SJSA1 (cell line): Measurements from ENCODE around the gene ABR. TPM values are rescaled to one million over a fixed set of nuclear protein-coding genes. Genes with fewer than 3 reads are reported as not detected.
"Not testable (repeated sequence)": the region's sequence is repeated elsewhere in the genome, so short reads cannot be mapped to it uniquely, and the experiment has no call there.

Experiments used
- DNase-seq, 2 experiments: peaks; one replicate each; pipeline ENCODE4 v3.0.0-alpha.2; 2015 to 2020; ENCODE audit warnings: low spot score in 2 of 2, low read depth in 1 of 2
- H3K27ac ChIP-seq: fragments of 250-450 bp; sonication (Bioruptor Pico); 2 replicates; pipeline ENCODE4 v1.5.1; 2020; ENCODE audit warnings: mild to moderate bottlenecking, moderate library complexity
- H3K27me3 ChIP-seq: fragments of 250-450 bp; sonication (Bioruptor Pico); replicated peaks from 2 replicates; pipeline ENCODE4 v1.5.1; 2020; ENCODE audit warnings: mild to moderate bottlenecking, moderate library complexity
- H3K36me3 ChIP-seq: fragments of 250-450 bp; sonication (Bioruptor Pico); 2 replicates; pipeline ENCODE4 v1.5.1; 2020; ENCODE audit warnings: mild to moderate bottlenecking
- H3K4me1 ChIP-seq: fragments of 250-450 bp; sonication (Bioruptor Pico); replicated peaks from 2 replicates; pipeline ENCODE4 v1.6.1; 2021; ENCODE audit warnings: mild to moderate bottlenecking
- H3K4me3 ChIP-seq: fragments of 250-450 bp; sonication (Bioruptor Pico); 2 replicates; pipeline ENCODE4 v1.5.1; 2020; ENCODE audit warnings: mild to moderate bottlenecking
- H3K9me3 ChIP-seq: fragments of 250-450 bp; sonication (Bioruptor Pico); replicated peaks from 2 replicates; pipeline ENCODE4 v1.5.1; 2020; ENCODE audit warnings: mild to moderate bottlenecking
- total RNA-seq: library from RNA; depleted of rRNA; stranded (reverse); fragments of >200 nt; shearing (Covaris generic); gene quantifications from 2 replicates; pipeline ENCODE4 v1.2.3, GENCODE V29; 2014

Gene ABR
- total RNA-seq, 1 experiment from 2014 or later: 16.7 TPM

GRCh38 chr17:1003972-1004768 lies 175.6 kb downstream of the ABR start:
- Histone ChIP-seq H3K4me1 (peaks cover 34% of the 10 kb centered on the region), H3K36me3 (peaks cover 75% of the 10 kb centered on the region), H3K27me3 (no peaks in the 10 kb centered on the region), H3K9me3 (no peaks in the 10 kb centered on the region), H3K27ac (no peak overlapping the region), H3K4me3 (no peak overlapping the region)
- DNase-seq: no peak

GRCh38 chr17:1003633-1003971 lies 176.2 kb downstream of the ABR start:
- no peaks in the 10 kb centered on the region for H3K9me3 ChIP-seq
- H3K27ac ChIP-seq: no peak overlapping the region
- H3K27me3 ChIP-seq: no peaks in the 10 kb centered on the region
- no peak overlapping the region for H3K4me3 ChIP-seq
- DNase-seq: no peak
- H3K36me3 ChIP-seq: peaks cover 80% of the 10 kb centered on the region
- H3K4me1 ChIP-seq: peaks cover 34% of the 10 kb centered on the region

GRCh38 chr17:1002771-1003555 lies 176.8 kb downstream of the ABR start:
- Histone ChIP-seq H3K36me3 (peaks cover 83% of the 10 kb centered on the region), H3K9me3 (no peaks in the 10 kb centered on the region), H3K27ac (no peak overlapping the region), H3K27me3 (no peaks in the 10 kb centered on the region), H3K4me3 (no peak overlapping the region), H3K4me1 (peaks cover 37% of the 10 kb centered on the region)
- DNase-seq: peak in 1 of 2 experiments; percentile 34

- Histone ChIP-seq H3K4me1 (peaks cover 40% of the 10 kb centered on the region), H3K27me3 (no peaks in the 10 kb centered on the region), H3K4me3 (no peak overlapping the region), H3K27ac (no peak overlapping the region), H3K9me3 (no peaks in the 10 kb centered on the region), H3K36me3 (peaks cover 77% of the 10 kb centered on the region)
- DNase-seq: no peak
These were observed 177.4 kb downstream of the ABR start for GRCh38 chr17:1002412-1002753.

- DNase-seq: peak in 1 of 2 experiments; percentile 87
- no peaks in the 10 kb centered on the region for H3K27me3 ChIP-seq
- peaks cover 40% of the 10 kb centered on the region for H3K4me1 ChIP-seq
- no peaks in the 10 kb centered on the region for H3K9me3 ChIP-seq
- H3K36me3 ChIP-seq: peaks cover 78% of the 10 kb centered on the region
- no peak overlapping the region for H3K4me3 ChIP-seq
- peak overlapping the region; percentile 39; the same call in 1 of the 2 replicates for H3K27ac ChIP-seq
These were observed 178.0 kb downstream of the ABR start for GRCh38 chr17:1001640-1002411.

GRCh38 chr17:1000597-1001461 lies 179.0 kb downstream of the ABR start:
- peak overlapping the region; percentile 39; the same call in 1 of the 2 replicates for H3K27ac ChIP-seq
- no peaks in the 10 kb centered on the region for H3K9me3 ChIP-seq
- H3K4me1 ChIP-seq: peaks cover 43% of the 10 kb centered on the region
- no peaks in the 10 kb centered on the region for H3K27me3 ChIP-seq
- peaks cover 74% of the 10 kb centered on the region for H3K36me3 ChIP-seq
- no peak overlapping the region for H3K4me3 ChIP-seq
- peak in 1 of 2 experiments; percentile 72 for DNase-seq

GRCh38 chr17:998111-998510 lies 181.7 kb downstream of the ABR start:
- Histone ChIP-seq H3K4me3 (peak overlapping the region; percentile 84; the same call in 1 of the 2 replicates), H3K27me3 (no peaks in the 10 kb centered on the region), H3K27ac (no peak overlapping the region), H3K4me1 (peaks cover 42% of the 10 kb centered on the region), H3K9me3 (no peaks in the 10 kb centered on the region), H3K36me3 (peaks cover 48% of the 10 kb centered on the region)
- DNase-seq: no peak

GRCh38 chr17:996554-997344 lies 183.0 kb downstream of the ABR start, which contains the start of gene TIMM22:
Gene TIMM22, plus strand, starts transcription at chr17:997129. Its CDS starts 14 bp downstream, at chr17:997143.
- H3K9me3 ChIP-seq: no peaks in the 10 kb centered on the region
- peak within 1 kb of the TSS; percentile 84 for H3K4me3 ChIP-seq
- no peaks in the 10 kb centered on the region for H3K27me3 ChIP-seq
- peak; percentile 91 to 99 for DNase-seq
- peaks cover 34% of the 10 kb centered on the region for H3K36me3 ChIP-seq
- H3K4me1 ChIP-seq: peaks cover 28% of the 10 kb centered on the region
- peak within 1 kb of the TSS; percentile 76 for H3K27ac ChIP-seq

GRCh38 chr17:995324-995723 lies 184.5 kb downstream of the ABR start:
- DNase-seq, H3K9me3 ChIP-seq, H3K27me3 ChIP-seq, H3K4me3 ChIP-seq, H3K27ac ChIP-seq: not testable (repeated sequence)
- H3K36me3 ChIP-seq: peaks cover 23% of the 10 kb centered on the region
- peaks cover 14% of the 10 kb centered on the region for H3K4me1 ChIP-seq

GRCh38 chr17:992933-993332 lies 186.8 kb downstream of the ABR start:
- Histone ChIP-seq H3K27me3 (no peaks in the 10 kb centered on the region), H3K4me1 (peaks cover 10% of the 10 kb centered on the region; the same call in 1 of the 2 replicates), H3K9me3 (no peaks in the 10 kb centered on the region), H3K36me3 (peaks cover 5% of the 10 kb centered on the region), H3K4me3 (no peak overlapping the region), H3K27ac (no peak overlapping the region)
- DNase-seq: no peak

GRCh38 chr17:988561-988960 lies 191.2 kb downstream of the ABR start:
- Histone ChIP-seq H3K27me3 (no peaks in the 10 kb centered on the region), H3K4me3 (no peak overlapping the region), H3K4me1 (no peaks in the 10 kb centered on the region), H3K27ac (no peak overlapping the region), H3K9me3 (no peaks in the 10 kb centered on the region), H3K36me3 (no peaks in the 10 kb centered on the region)
- no peak for DNase-seq

- no peak overlapping the region for H3K27ac ChIP-seq
- H3K4me1 ChIP-seq: no peaks in the 10 kb centered on the region
- no peaks in the 10 kb centered on the region for H3K36me3 ChIP-seq
These were observed 191.8 kb downstream of the ABR start for GRCh38 chr17:987931-988330.

More at GRCh38 chr17:987931-988330, 191.8 kb downstream of the ABR start:
- no peaks in the 10 kb centered on the region for H3K27me3 ChIP-seq
- no peaks in the 10 kb centered on the region for H3K9me3 ChIP-seq
- H3K4me3 ChIP-seq: no peak overlapping the region
- no peak for DNase-seq
